HUDEP-2 (cell line): ENCODE measurements around the gene RPP40.
"Not testable (repeated sequence)": the region's sequence is repeated elsewhere in the genome, so short reads cannot be mapped to it uniquely, and the experiment has no call there.

Source experiments
- DNase-seq, 76 experiments: peaks; one replicate each; lab custom pipeline; 2025; ENCODE audit not compliant: unreplicated experiment in 76 of 76; lab: John Stamatoyannopoulos, UW

RPP40 gene

GRCh38 chr6:5003604-5004372, at the start of gene RPP40:
Gene RPP40 (minus strand): TSS chr6:5004037. CDS start chr6:5004002, 35 bp downstream.
- DNase-seq = peak; percentile 65 to 100 (median 99)

- DNase-seq = no peak
Measured at GRCh38 chr6:5053038-5053437, 49.2 kb upstream of the RPP40 start.

GRCh38 chr6:5051394-5051793, 47.6 kb upstream of the RPP40 start:
- no peak for DNase-seq

- no peak for DNase-seq
Measured at GRCh38 chr6:5050009-5050408, 46.2 kb upstream of the RPP40 start.

GRCh38 chr6:5046430-5046829, 42.6 kb upstream of the RPP40 start:
- no peak for DNase-seq

- no peak for DNase-seq
Measured at GRCh38 chr6:5045416-5045815, 41.6 kb upstream of the RPP40 start.

- DNase-seq = no peak
Measured at GRCh38 chr6:5044866-5045265, 41.0 kb upstream of the RPP40 start.

GRCh38 chr6:5042436-5042835, 38.6 kb upstream of the RPP40 start:
- no peak for DNase-seq

- DNase-seq = no peak
Measured at GRCh38 chr6:5041955-5042354, 38.1 kb upstream of the RPP40 start.

GRCh38 chr6:5036269-5036668, 32.4 kb upstream of the RPP40 start:
- peak in 1 of 76 experiments; percentile 6 for DNase-seq

GRCh38 chr6:5034736-5035135, 30.9 kb upstream of the RPP40 start:
- no peak for DNase-seq

GRCh38 chr6:5034328-5034727, 30.5 kb upstream of the RPP40 start:
- DNase-seq = no peak

- DNase-seq = not testable (repeated sequence)
Measured at GRCh38 chr6:5033214-5033904, 29.5 kb upstream of the RPP40 start.

GRCh38 chr6:5032706-5033105, 28.9 kb upstream of the RPP40 start:
- not testable (repeated sequence) for DNase-seq

GRCh38 chr6:5031150-5031549, 27.3 kb upstream of the RPP40 start:
- DNase-seq = no peak

GRCh38 chr6:5030596-5031136, 26.8 kb upstream of the RPP40 start:
- peak in 74 of 76 experiments; percentile 24 to 94 (median 81) for DNase-seq

- DNase-seq = no peak
Measured at GRCh38 chr6:5029609-5030008, 25.8 kb upstream of the RPP40 start.

- DNase-seq = no peak
Measured at GRCh38 chr6:5028921-5029320, 25.1 kb upstream of the RPP40 start.

- no peak for DNase-seq
Measured at GRCh38 chr6:5028301-5028700, 24.5 kb upstream of the RPP40 start.

- DNase-seq = no peak
Measured at GRCh38 chr6:5025911-5026819, 22.3 kb upstream of the RPP40 start.

- no peak for DNase-seq
Measured at GRCh38 chr6:5023923-5024322, 20.1 kb upstream of the RPP40 start.
